Right lobe of liver (tissue), 4 donors: ENCODE data around the gene C4orf50.

Source experiments
- CTCF ChIP-seq, 4 donors: fragments of 200-600 bp in 3 of 4; fragments of 450-650 bp in 1 of 4; IDR thresholded peaks; one replicate each; pipeline versions ENCODE4 v1.5.1 to v1.8.0; 2016 to 2022; ENCODE audit warnings: antibody characterized with exemption in 4 of 4, mild to moderate bottlenecking in 2 of 4
- POLR2A ChIP-seq: fragments of 450-650 bp; IDR thresholded peaks from one replicate; pipeline ENCODE4 v1.6.1; 2017; ENCODE audit warnings: antibody characterized with exemption, mild to moderate bottlenecking
- donor health status: DM: no; HTN: no; CAD: no.
- donor health status: DM: no; HTN: no; CAD: no.
- donor health status: DM: no; HTN: yes; CAD: no.

- no peak for TF ChIP-seq CTCF (IDR thresholded peaks at IDR 0.05)
- no peak for TF ChIP-seq POLR2A
Observed at GRCh38 chr4:5995901-5996623, 22.2 kb downstream of the C4orf50 start.
